HG02840 (cell line): ENCODE measurements around the gene EVL.

ENCODE experiments used
- ATAC-seq: cut with Tn5 transposase; IDR thresholded peaks from one replicate; pipeline ENCODE4 v1.9.1; 2021; ENCODE audit warnings: mild to moderate bottlenecking, moderate library complexity, moderate number of reproducible peaks; ENCODE audit not compliant: unreplicated experiment, low FRiP score

The EVL gene

GRCh38 chr14:100035700-100036099 is 29.5 kb upstream of the EVL start:
- no peak for ATAC-seq

GRCh38 chr14:100037353-100037752 is 27.9 kb upstream of the EVL start:
- no peak for ATAC-seq

GRCh38 chr14:100038065-100038464 is 27.2 kb upstream of the EVL start:
- ATAC-seq, result no peak

- ATAC-seq, result no peak
These were observed 25.3 kb upstream of the EVL start for GRCh38 chr14:100039903-100040302.

GRCh38 chr14:100041271-100041670 is 24.0 kb upstream of the EVL start:
- ATAC-seq, result no peak

- no peak for ATAC-seq
These were observed 22.9 kb upstream of the EVL start for GRCh38 chr14:100042286-100042685.

- no peak for ATAC-seq
These were observed 19.4 kb upstream of the EVL start for GRCh38 chr14:100045642-100046344.

GRCh38 chr14:100047600-100047999 is 17.6 kb upstream of the EVL start:
- ATAC-seq, result no peak

GRCh38 chr14:100048786-100049185 is 16.4 kb upstream of the EVL start:
- no peak for ATAC-seq

- no peak for ATAC-seq
These were observed 16.0 kb upstream of the EVL start for GRCh38 chr14:100049220-100049619.

- no peak for ATAC-seq
These were observed 14.1 kb upstream of the EVL start for GRCh38 chr14:100051103-100051502.

- ATAC-seq, result no peak
These were observed 13.7 kb upstream of the EVL start for GRCh38 chr14:100051543-100051942.

GRCh38 chr14:100052819-100053218 is 12.4 kb upstream of the EVL start:
- ATAC-seq, result no peak

GRCh38 chr14:100054316-100055075 is 10.7 kb upstream of the EVL start:
- ATAC-seq, result no peak

GRCh38 chr14:100056431-100056830 is 8.8 kb upstream of the EVL start:
- no peak for ATAC-seq

GRCh38 chr14:100056964-100057795 is 8.0 kb upstream of the EVL start:
- no peak for ATAC-seq

GRCh38 chr14:100058777-100059437 is 6.3 kb upstream of the EVL start:
- ATAC-seq, result no peak

- ATAC-seq, result no peak
These were observed 5.8 kb upstream of the EVL start for GRCh38 chr14:100059438-100059781.

- no peak for ATAC-seq
These were observed 4.5 kb upstream of the EVL start for GRCh38 chr14:100060760-100061159.

- ATAC-seq, result no peak
These were observed 2.6 kb upstream of the EVL start for GRCh38 chr14:100062590-100062989.
